AG04450 (cell line): ENCODE data around the gene MISP3. TPM values are rescaled to one million over a fixed set of nuclear protein-coding genes. Genes with fewer than 3 reads are reported as not detected.

Source experiments
- CTCF ChIA-PET: fragments of 300-600, 350-600 bp; formaldehyde crosslinking; extraction: SDS; loops from one replicate; lab custom pipeline; 2022; ENCODE audit warnings: antibody characterized with exemption, inconsistent platforms; lab: Charles Lee
- POLR2A ChIA-PET: fragments of 350-600 bp; formaldehyde crosslinking; extraction: SDS; loops from one replicate; lab custom pipeline; 2021; ENCODE audit warnings: antibody characterized with exemption, inconsistent platforms; lab: Yijun Ruan, JAX
- DNase-seq: peaks from one replicate; pipeline ENCODE4 v3.0.0-alpha.2; 2011; ENCODE audit warnings: low read depth, low spot score
- H3K27ac ChIP-seq: one replicate; pipeline ENCODE4 v1.5.1; 2012; ENCODE audit warnings: low read depth, low read length, control low read depth
- H3K27me3 ChIP-seq: one replicate; pipeline ENCODE4 v1.6.0; 2012; ENCODE audit warnings: low read length; ENCODE audit not compliant: control insufficient read depth, insufficient read depth
- H3K4me3 ChIP-seq: 2 replicates; pipeline ENCODE4 v1.5.1; 2011; ENCODE audit warnings: mild to moderate bottlenecking, low read depth, low read length, control low read depth
- H3K9me3 ChIP-seq: 2 replicates; pipeline ENCODE4 v1.5.1; 2012; ENCODE audit warnings: low read length; ENCODE audit not compliant: control insufficient read depth, insufficient read depth
- CTCF ChIP-seq: IDR thresholded peaks from 2 replicates; pipeline ENCODE4 v1.5.1; 2011; ENCODE audit warnings: low read depth, low read length, control low read depth, inconsistent platforms
- polyA plus RNA-seq: library from polyadenylated mRNA; depleted of rRNA; stranded (reverse); fragments of >200 nt; gene quantifications from 2 replicates; pipeline ENCODE4 v1.2.3, GENCODE V29; 2011

Gene MISP3
- polyA plus RNA-seq, 1 experiment: 0.27 TPM

- DNase-seq: no peak
- TF ChIP-seq CTCF: no peak
- no peaks in the 10 kb centered on the region for H3K9me3 ChIP-seq
- ChIA-PET CTCF (no interaction called here), POLR2A (no interaction called here)
- no peak overlapping the region for H3K27ac ChIP-seq
- H3K4me3 ChIP-seq: no peak overlapping the region
- no peaks in the 10 kb centered on the region for H3K27me3 ChIP-seq
Measured at GRCh38 chr19:14101003-14101545, 28.5 kb downstream of the MISP3 start.

GRCh38 chr19:14102102-14102696 lies 29.6 kb downstream of the MISP3 start:
- POLR2A ChIA-PET: no interaction called here
- CTCF ChIA-PET: no interaction called here
- no peak for DNase-seq

GRCh38 chr19:14102756-14103155 lies 30.2 kb downstream of the MISP3 start:
- no peak overlapping the region for H3K27ac ChIP-seq
- POLR2A ChIA-PET: no interaction called here
- no peak for TF ChIP-seq CTCF
- no peak for DNase-seq
- no peak overlapping the region for H3K4me3 ChIP-seq
- no peaks in the 10 kb centered on the region for H3K9me3 ChIP-seq
- no peaks in the 10 kb centered on the region for H3K27me3 ChIP-seq
- CTCF ChIA-PET: no interaction called here

More at GRCh38 chr19:14102102-14102696, 29.6 kb downstream of the MISP3 start:
- H3K27ac ChIP-seq: no peak overlapping the region
- H3K9me3 ChIP-seq: no peaks in the 10 kb centered on the region
- H3K27me3 ChIP-seq: no peaks in the 10 kb centered on the region
- no peak for TF ChIP-seq CTCF
- no peak overlapping the region for H3K4me3 ChIP-seq

GRCh38 chr19:14103310-14103709 lies 30.7 kb downstream of the MISP3 start:
- Histone ChIP-seq H3K27me3 (no peaks in the 10 kb centered on the region), H3K4me3 (no peak overlapping the region), H3K9me3 (no peaks in the 10 kb centered on the region), H3K27ac (no peak overlapping the region)
- ChIA-PET CTCF (interaction anchor here (0.9 kb wide), 1 partner anchor 11 kb away, joined by 3 read pairs; no protein-coding TSS in a partner anchor), POLR2A (no interaction called here)
- no peak for TF ChIP-seq CTCF
- DNase-seq: no peak

GRCh38 chr19:14105680-14106079 lies 33.1 kb downstream of the MISP3 start:
- Histone ChIP-seq H3K27ac (no peak overlapping the region), H3K9me3 (no peaks in the 10 kb centered on the region), H3K4me3 (no peak overlapping the region), H3K27me3 (no peaks in the 10 kb centered on the region)
- POLR2A ChIA-PET: no interaction called here
- CTCF ChIA-PET: no interaction called here
- no peak for TF ChIP-seq CTCF
- DNase-seq: no peak
